Measurements from ENCODE around the gene EIPR1. TPM values are rescaled to one million over a fixed set of nuclear protein-coding genes. Genes with fewer than 3 reads are reported as not detected.

EIPR1 gene
- total RNA-seq, 1 donor from 2014 or later = 32.0 TPM

- Mint-ChIP-seq H3K4me1 (ENCODE audit: low read depth) (no peaks in the 10 kb centered on the region), H3K36me3 (ENCODE audit: insufficient read depth) (no peaks in the 10 kb centered on the region), H3K27me3 (no peaks in the 10 kb centered on the region), H3K4me3 (ENCODE audit: low read depth) (no peak overlapping the region), H3K27ac (no peak overlapping the region), H3K9me3 (ENCODE audit: low read depth) (no peaks in the 10 kb centered on the region)
- no peak for TF ChIP-seq CTCF (IDR thresholded peaks at IDR 0.05; ENCODE audit: unreplicated experiment)
- no peak for DNase-seq (ENCODE audit: low spot score, unreplicated experiment)
Measured at GRCh38 chr2:3265471-3265870, 112.1 kb downstream of the EIPR1 start.

GRCh38 chr2:3264010-3264744, 113.4 kb downstream of the EIPR1 start:
- Mint-ChIP-seq H3K27ac (no peak overlapping the region), H3K4me3 (ENCODE audit: low read depth) (no peak overlapping the region), H3K27me3 (no peaks in the 10 kb centered on the region), H3K9me3 (ENCODE audit: low read depth) (no peaks in the 10 kb centered on the region), H3K4me1 (ENCODE audit: low read depth) (no peaks in the 10 kb centered on the region), H3K36me3 (ENCODE audit: insufficient read depth) (no peaks in the 10 kb centered on the region)
- DNase-seq (ENCODE audit: low spot score, unreplicated experiment) = no peak
- TF ChIP-seq CTCF (IDR thresholded peaks at IDR 0.05; ENCODE audit: unreplicated experiment) = no peak

- H3K4me3 Mint-ChIP-seq (ENCODE audit: low read depth) = no peak overlapping the region
- DNase-seq (ENCODE audit: low spot score, unreplicated experiment) = no peak
- no peaks in the 10 kb centered on the region for H3K36me3 Mint-ChIP-seq (ENCODE audit: insufficient read depth)
- H3K27ac Mint-ChIP-seq = no peak overlapping the region
- no peaks in the 10 kb centered on the region for H3K27me3 Mint-ChIP-seq
- H3K4me1 Mint-ChIP-seq (ENCODE audit: low read depth) = no peaks in the 10 kb centered on the region
- no peaks in the 10 kb centered on the region for H3K9me3 Mint-ChIP-seq (ENCODE audit: low read depth)
- no peak for TF ChIP-seq CTCF (IDR thresholded peaks at IDR 0.05; ENCODE audit: unreplicated experiment)
Measured at GRCh38 chr2:3263487-3263886, 114.1 kb downstream of the EIPR1 start.

- no peaks in the 10 kb centered on the region for H3K27me3 Mint-ChIP-seq
Measured at GRCh38 chr2:3262437-3263388, 114.9 kb downstream of the EIPR1 start.

More at GRCh38 chr2:3262437-3263388, 114.9 kb downstream of the EIPR1 start:
- no peak for TF ChIP-seq CTCF (IDR thresholded peaks at IDR 0.05; ENCODE audit: unreplicated experiment)
- no peaks in the 10 kb centered on the region for H3K36me3 Mint-ChIP-seq (ENCODE audit: insufficient read depth)
- no peak for DNase-seq (ENCODE audit: low spot score, unreplicated experiment)
- H3K4me3 Mint-ChIP-seq (ENCODE audit: low read depth) = no peak overlapping the region
- no peaks in the 10 kb centered on the region for H3K9me3 Mint-ChIP-seq (ENCODE audit: low read depth)
- no peaks in the 10 kb centered on the region for H3K4me1 Mint-ChIP-seq (ENCODE audit: low read depth)
- no peak overlapping the region for H3K27ac Mint-ChIP-seq
